ENCODE data around the gene AGTPBP1. TPM values are rescaled to one million over a fixed set of nuclear protein-coding genes. Genes with fewer than 3 reads are reported as not detected.
A peak's percentile ranks its signal among the peaks of the same experiment; 100 is the strongest.

Gene AGTPBP1
- total RNA-seq, 4 donors from 2014 or later: 12.5 to 15.1 (median 14.0) TPM

DNA sequence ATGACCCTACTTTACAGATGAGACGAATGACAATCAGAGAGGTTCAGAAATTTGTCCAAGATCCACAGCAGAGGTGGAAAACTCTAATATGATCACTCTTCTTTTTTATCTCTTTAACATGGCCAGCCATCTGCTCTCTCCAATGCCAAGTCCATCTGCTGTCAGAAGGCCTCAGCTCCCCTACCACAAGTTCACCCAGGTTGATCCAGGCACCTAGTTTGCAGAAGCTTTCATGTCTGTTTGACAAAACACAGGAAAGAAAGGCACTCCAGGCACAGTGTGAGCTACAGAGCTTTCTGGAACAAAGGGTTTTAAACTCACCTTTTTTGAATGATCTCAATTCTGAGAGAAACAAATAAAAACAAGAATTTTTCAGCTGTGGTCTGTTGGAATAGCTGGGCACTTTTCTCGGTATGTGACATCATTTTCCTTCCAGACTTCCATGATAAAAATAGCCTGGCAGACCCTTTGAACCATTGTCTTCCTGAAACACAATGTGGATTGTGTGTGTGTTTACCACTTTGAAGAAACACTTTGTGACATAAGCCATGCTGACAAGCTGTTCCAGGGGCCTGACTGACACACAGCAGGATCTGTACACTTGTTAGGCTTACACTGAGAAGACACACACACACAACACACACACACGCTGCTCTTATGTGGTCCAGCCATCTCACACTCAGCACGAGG, 214.3 kb downstream of the AGTPBP1 start:
- intact Hi-C loops (cut with DNase I; ENCODE audit: low total_unique reads): no loop called here
- 66 to 68% methylated on average over 4 of the region's 4 CpGs for WGBS, 2 donors
- DNase-seq (ENCODE audit: low spot score in 2 of 2): no peak
- no peak overlapping the region for H3K4me3 ChIP-seq (ENCODE audit: low read depth, poor library complexity, severe bottlenecking)
- TF ChIP-seq, protein P1, sequence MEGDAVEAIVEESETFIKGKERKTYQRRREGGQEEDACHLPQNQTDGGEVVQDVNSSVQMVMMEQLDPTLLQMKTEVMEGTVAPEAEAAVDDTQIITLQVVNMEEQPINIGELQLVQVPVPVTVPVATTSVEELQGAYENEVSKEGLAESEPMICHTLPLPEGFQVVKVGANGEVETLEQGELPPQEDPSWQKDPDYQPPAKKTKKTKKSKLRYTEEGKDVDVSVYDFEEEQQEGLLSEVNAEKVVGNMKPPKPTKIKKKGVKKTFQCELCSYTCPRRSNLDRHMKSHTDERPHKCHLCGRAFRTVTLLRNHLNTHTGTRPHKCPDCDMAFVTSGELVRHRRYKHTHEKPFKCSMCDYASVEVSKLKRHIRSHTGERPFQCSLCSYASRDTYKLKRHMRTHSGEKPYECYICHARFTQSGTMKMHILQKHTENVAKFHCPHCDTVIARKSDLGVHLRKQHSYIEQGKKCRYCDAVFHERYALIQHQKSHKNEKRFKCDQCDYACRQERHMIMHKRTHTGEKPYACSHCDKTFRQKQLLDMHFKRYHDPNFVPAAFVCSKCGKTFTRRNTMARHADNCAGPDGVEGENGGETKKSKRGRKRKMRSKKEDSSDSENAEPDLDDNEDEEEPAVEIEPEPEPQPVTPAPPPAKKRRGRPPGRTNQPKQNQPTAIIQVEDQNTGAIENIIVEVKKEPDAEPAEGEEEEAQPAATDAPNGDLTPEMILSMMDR (IDR thresholded peaks at IDR 0.05): no peak
- TF ChIP-seq POLR2A (IDR thresholded peaks at IDR 0.05): no peak

DNA sequence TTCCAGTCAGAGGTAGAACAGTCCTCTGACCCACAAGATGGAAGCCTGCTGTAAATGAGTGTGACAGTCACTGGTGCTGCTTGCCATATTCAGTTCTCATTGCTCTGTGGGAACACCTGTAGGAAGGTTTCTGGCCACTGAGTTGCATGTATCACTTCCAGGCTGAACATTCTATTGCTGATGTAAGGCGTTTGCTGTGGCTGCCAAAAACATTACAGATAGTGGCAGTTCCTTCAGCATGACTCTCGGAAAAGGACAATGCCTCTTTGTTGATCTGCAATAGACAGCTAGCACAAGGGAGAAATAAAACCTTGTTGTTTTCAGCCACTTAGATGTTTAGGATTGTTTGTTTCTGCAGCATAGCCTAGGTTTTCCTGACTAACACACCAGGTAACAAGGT, 217.2 kb downstream of the AGTPBP1 start:
- DNase-seq (ENCODE audit: low spot score in 2 of 2): no peak
- no peak overlapping the region for H3K4me3 ChIP-seq (ENCODE audit: low read depth, poor library complexity, severe bottlenecking)
- intact Hi-C loops (cut with DNase I; ENCODE audit: low total_unique reads): no loop called here
- WGBS, 2 donors: 74 to 79% methylated on average over 2 of the region's 2 CpGs
- no peak for TF ChIP-seq POLR2A (IDR thresholded peaks at IDR 0.05)
- TF ChIP-seq, protein P1 (IDR thresholded peaks at IDR 0.05): no peak

DNA sequence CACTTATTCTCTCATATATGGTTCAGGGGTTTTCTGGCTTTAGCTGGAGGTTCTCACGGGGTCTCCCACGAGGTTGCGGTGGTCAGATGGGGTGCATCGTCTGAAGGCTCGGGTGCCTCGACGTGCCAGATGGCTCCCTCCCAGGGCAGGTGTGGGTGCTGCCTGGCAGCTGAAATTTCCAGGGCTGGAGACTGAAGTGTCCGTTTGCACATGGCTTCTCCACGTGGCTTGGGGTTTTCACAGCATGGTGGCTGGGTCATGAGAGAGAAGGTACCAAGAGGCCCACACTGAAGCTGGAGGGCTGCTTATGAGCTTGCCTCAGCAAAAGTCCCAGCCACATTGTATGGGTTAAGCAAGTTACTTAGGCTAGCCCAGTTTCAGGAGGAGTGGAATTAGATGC, 218.6 kb downstream of the AGTPBP1 start:
- WGBS, 2 donors: 50 to 58% methylated on average over 9 of the region's 9 CpGs
- TF ChIP-seq, protein P1 (IDR thresholded peaks at IDR 0.05): no peak
- no peak for TF ChIP-seq POLR2A (IDR thresholded peaks at IDR 0.05)
- DNase-seq (ENCODE audit: low spot score in 2 of 2): peak in 1 of 2 donors; percentile 72
- H3K4me3 ChIP-seq (ENCODE audit: low read depth, poor library complexity, severe bottlenecking): no peak overlapping the region
- intact Hi-C loops (cut with DNase I; ENCODE audit: low total_unique reads): no loop called here

DNA sequence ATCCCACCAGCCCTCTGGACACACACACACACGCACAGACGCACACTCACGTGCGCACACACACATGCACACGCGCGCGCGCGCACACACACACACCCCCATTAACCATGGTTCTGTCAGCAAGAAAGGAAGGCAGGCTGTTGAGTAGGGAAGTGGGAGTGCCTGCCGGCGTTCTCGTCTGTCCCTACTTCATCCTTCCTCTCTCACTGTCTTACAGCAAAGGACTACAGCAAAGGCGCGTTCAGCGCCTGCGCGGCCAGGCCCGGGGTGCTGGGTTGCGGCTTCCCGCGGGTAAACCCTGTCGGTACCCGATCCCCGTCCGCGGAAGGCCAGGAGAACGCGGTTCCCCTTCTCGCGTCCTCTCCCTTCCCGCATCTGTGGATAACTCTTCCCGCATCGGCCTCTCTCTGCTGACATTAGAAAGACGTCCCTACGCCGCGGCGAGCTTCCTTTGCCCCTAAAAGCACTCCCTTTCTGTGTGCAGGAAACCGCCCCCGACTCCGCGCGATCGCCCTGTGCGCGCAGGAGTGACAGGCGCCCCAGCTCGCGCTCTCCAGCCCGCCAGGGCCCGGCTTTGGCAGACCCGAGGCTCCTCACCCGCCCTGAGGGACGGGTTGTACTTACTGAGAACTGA, 219.2 kb downstream of the AGTPBP1 start:
- intact Hi-C loops (cut with DNase I; ENCODE audit: low total_unique reads): no loop called here
- no peak overlapping the region for H3K4me3 ChIP-seq (ENCODE audit: low read depth, poor library complexity, severe bottlenecking)
- WGBS, 2 donors: 4 to 7% methylated on average over 36 to 53 of the region's 55 CpGs
- TF ChIP-seq, protein P1 (IDR thresholded peaks at IDR 0.05): no peak
- no peak for TF ChIP-seq POLR2A (IDR thresholded peaks at IDR 0.05)
- DNase-seq (ENCODE audit: low spot score in 2 of 2): peak in 1 of 2 donors; percentile 89

DNA sequence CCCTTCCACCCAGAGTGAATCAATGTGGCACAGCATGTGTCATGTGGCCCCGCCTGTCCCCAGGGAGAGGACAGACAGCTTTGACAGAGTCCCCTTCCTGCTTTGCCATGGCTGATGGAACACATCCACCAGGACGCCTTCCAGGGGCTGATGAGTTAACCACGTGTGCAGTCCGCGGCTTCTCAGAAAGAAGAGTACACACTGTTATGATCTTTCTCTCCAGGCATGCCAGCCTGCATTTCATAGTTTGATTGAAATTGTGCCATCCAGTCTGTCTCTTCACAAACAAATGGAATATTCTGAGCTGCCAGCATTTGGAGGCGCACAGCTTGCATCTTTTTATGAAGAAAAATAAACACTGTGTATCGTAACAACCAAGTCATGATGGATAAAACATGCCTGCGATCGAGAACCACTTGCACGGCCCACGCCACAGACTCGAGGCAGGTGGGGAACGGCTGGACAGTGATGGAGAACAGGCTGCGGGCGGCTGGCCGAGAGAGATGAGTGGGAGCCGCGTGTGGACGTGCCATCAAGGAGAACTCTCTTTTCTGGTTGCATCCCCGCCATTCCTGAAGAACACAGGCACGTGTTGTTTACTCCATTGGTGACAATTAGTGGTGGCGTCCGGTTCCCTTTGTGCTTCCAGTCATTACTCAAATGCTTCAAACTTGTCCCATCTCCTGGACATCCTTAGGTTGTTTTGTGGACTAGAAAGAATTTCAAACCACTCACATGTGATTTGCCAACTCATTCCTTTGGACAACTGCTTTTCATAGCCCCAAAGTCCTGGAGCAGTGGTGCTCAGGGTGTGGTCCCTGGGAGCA, 220.2 kb downstream of the AGTPBP1 start:
- intact Hi-C loops (cut with DNase I; ENCODE audit: low total_unique reads): no loop called here
- peak; percentile 71 to 91 for DNase-seq (ENCODE audit: low spot score in 2 of 2)
- no peak overlapping the region for H3K4me3 ChIP-seq (ENCODE audit: low read depth, poor library complexity, severe bottlenecking)
- 56 to 59% methylated on average over 23 of the region's 23 CpGs for WGBS, 2 donors
- TF ChIP-seq POLR2A (IDR thresholded peaks at IDR 0.05): no peak
- TF ChIP-seq, protein P1 (IDR thresholded peaks at IDR 0.05): no peak

Data from lower leg skin (tissue), 4 donors.